Measurements from ENCODE around the gene MCEMP1.

GRCh38 chr19:7631577-7631976 is 45.3 kb upstream of the MCEMP1 start:
- TF ChIP-seq POLR2AphosphoS5 (IDR thresholded peaks at IDR 0.05; ENCODE audit: low read depth, low read length) (no peak), POLR2A (IDR thresholded peaks at IDR 0.05; ENCODE audit: low read depth, low read length) (no peak)
